Measurements from ENCODE around the gene RAB3A.

DNA sequence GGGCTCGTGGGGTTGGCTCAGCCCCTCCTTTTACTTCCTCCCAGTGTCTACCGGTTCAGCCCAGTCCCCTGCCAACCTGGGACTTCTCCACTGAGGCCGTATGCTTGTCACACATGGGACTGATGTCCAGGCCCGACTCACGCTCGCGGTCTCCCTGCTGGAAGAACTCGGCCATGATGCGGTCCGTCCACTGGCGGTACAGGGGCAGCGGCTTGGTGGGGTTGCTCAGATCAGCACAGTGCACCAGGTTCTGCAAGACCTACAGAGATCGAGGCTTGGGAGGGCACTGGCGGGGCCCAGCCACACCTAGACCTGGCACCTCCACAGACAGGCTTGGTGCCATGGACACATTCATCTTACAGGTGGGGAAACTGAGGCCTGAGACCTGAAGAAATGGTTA lies 7.8 kb upstream of the RAB3A start:
- TF ChIP-seq, protein P1, sequence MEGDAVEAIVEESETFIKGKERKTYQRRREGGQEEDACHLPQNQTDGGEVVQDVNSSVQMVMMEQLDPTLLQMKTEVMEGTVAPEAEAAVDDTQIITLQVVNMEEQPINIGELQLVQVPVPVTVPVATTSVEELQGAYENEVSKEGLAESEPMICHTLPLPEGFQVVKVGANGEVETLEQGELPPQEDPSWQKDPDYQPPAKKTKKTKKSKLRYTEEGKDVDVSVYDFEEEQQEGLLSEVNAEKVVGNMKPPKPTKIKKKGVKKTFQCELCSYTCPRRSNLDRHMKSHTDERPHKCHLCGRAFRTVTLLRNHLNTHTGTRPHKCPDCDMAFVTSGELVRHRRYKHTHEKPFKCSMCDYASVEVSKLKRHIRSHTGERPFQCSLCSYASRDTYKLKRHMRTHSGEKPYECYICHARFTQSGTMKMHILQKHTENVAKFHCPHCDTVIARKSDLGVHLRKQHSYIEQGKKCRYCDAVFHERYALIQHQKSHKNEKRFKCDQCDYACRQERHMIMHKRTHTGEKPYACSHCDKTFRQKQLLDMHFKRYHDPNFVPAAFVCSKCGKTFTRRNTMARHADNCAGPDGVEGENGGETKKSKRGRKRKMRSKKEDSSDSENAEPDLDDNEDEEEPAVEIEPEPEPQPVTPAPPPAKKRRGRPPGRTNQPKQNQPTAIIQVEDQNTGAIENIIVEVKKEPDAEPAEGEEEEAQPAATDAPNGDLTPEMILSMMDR (IDR thresholded peaks at IDR 0.05), result no peak
- TF ChIP-seq POLR2AphosphoS5 (IDR thresholded peaks at IDR 0.05) (no peak), POLR2A (IDR thresholded peaks at IDR 0.05) (no peak)

All from prostate gland (tissue), 2 donors.